Stimulated activated CD8-positive, alpha-beta memory T cell treated with anti-CD3 and anti-CD28 coated beads, Interleukin-15, amount 100 ng/mL, for 48 hours (primary cell): ENCODE data around the gene OR52B6.
"Not testable (repeated sequence)": the region's sequence is repeated elsewhere in the genome, so short reads cannot be mapped to it uniquely, and the experiment has no call there.

ENCODE experiments used
- DNase-seq, 2 donors: peaks; one replicate each; pipeline ENCODE4 v3.0.0-alpha.2; 2020; ENCODE audit warnings: low read depth in 2 of 2

OR52B6 gene, protein sequence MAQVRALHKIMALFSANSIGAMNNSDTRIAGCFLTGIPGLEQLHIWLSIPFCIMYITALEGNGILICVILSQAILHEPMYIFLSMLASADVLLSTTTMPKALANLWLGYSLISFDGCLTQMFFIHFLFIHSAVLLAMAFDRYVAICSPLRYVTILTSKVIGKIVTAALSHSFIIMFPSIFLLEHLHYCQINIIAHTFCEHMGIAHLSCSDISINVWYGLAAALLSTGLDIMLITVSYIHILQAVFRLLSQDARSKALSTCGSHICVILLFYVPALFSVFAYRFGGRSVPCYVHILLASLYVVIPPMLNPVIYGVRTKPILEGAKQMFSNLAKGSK

DNA sequence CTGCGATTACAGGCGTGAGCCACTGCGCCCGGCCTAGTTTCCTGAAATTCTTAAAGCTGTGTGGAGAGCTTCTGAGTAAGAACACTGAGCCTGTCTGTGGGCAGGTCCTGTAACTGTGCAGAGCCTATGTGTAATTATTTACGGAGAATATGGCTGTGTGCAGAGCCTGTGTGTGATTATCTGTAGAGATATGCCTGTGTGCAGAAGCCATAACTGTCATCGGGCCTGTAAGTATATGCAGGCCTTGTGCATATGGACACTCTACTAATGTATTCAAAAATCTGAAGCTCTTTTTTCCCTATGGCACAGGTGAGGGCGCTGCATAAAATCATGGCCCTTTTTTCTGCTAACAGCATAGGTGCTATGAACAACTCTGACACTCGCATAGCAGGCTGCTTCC, at the start of gene OR52B6:
Gene OR52B6, plus strand, starts transcription at position 301 of the 400 bp plus-strand sequence. Its CDS starts 0 bp downstream, at position 301.
- DNase-seq = no peak

DNA sequence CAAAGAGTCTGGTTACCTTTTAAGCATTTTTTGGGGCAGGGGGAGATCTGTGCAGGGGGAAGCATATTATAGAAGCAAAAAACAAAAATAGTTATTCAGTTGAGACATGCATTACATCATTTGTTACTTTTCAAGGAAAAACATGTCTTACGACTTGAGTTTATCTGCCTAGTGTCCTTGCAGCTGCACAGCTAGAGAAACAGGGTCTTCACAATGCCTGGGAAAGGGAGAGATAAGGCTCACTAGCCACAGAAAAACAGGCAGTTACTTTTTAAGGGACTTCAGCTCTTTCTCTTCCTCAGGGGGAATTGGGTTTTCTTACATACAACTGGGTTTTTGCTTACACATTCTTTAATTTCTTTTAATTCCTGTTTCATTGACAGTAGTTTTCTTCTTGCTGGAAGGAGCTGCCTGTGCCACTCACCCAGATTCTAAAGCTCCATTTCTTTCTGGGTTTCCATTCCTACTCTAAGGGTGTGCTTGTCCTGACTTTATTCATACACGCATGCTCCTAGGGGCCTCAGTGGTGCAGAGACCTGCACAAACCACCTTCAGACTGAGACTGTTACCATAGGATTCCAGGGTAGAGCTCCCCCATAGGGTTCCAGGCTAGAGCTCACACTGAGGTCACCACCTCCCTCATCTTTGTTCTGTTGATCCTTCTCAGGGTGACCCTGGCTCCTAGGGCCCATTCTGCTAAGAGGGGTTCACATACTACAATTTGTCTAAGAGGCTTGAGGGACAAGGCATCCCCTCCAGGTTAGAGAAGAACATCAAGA, 49.4 kb upstream of the OR52B6 start:
- no peak for DNase-seq

DNA sequence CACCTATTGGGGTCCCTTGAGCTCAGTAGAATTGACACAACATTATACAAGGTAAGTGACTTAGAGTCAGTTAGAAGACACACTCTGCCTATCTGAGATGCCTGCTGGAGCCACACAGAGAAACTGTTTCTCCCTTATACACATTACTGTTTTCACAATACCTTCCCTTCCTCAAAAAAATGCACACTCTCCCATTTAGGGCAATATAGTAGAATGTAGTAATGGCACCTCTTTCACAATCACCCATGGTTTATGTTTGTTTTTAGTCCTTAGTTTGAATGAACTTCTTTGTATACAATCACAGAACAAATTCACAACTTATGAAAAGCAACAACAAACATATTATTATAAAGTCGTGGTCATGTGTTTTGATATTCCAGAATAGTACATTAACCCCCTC, 46.6 kb upstream of the OR52B6 start:
- DNase-seq = no peak

DNA sequence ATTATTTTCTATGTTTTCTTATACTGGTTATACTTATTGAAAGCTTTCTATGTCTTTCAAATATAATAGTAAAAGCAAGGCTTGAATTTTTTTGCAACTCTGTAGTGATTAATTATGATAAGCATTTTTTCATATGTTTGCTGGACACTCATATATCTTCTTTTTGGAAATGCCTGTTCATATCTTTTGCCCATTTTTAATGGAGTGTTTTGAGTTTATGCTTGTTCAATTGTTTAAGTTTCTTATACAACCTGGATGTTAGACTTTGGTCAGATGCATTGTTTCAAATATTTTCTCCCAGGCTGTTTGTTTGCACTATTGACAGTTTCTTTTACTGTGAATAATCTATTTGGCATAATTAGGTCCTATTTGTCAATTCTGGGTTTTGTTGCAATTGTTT, 44.2 kb upstream of the OR52B6 start:
- no peak for DNase-seq

DNA sequence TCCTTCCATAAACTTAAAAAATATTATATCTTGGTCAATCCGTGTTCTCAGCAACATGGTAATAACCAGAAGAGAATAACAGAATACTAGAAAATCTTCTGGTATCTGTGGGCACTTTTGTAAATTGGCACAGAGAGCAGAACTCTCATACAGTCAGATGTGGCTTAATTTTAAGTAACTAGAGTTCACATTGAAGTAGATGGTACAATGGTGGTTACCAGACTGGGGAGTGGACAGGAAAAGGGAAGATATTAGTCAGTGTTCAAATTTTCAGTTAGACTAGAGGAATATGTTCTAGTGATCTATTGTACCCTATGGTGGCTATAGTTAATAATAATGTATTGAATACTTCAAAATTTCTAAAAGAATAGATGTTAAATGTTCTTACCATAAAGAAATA, 39.2 kb upstream of the OR52B6 start:
- DNase-seq = no peak

DNA sequence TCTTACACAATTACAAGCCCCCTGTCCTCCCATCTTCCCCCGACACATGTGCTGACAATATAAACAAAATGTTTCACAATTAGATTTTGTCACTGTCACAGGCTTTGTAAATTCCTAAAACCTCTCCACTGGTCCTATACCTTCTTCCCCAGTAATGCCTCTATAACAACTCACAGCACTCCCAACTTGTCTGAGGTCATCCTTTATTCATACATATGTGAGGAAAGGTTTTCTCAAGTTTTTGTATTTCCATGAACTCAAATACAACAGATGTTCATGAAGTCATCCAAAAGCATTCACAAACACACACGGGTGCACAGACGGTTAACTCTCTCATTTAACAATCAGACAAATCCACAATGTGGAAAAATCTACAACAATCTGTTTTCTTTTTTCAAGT, 34.2 kb upstream of the OR52B6 start:
- DNase-seq = no peak

DNA sequence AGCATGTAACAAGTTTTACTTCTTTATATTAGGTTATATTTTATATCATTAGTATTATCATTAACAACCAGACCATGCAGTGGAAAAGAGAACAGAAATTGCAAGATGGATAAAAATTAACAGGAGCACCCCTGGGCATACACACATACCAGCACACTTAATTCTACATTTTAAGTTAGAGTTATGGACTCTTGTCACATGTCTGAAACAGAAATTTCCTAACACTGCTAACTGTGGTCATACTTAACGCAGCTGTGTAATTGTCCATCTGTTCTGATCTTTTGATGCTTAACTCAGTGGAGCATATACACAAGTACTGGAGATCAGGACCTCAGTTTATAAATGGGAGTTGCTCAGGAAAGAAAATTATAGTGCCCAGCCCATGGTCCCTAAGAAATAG, 32.7 kb upstream of the OR52B6 start:
- no peak for DNase-seq

DNA sequence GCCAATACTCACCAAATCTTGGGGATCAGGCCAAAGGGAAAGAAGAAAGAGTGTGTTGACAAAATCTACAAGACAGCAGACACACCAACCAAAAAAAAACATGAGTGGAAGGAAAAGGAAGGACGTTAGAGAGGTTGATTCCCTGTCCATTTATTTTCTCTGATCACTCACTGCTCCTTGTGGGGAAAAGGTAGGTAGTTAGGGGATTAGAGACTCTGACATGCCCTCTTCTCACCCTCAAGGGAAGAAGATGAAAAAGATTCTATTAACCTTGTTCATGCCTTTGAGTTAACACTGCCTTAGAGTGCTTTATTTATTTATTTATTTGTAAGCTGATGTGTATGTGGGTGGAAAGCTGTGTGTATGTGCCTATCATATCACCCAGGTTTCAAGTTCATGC, 32.2 kb upstream of the OR52B6 start, which contains the start of gene OR52H1:
Gene OR52H1, minus strand, starts transcription at position 101 of the 400 bp plus-strand sequence. CDS start 3,035 bp downstream, outside the sequence.
- no peak for DNase-seq

DNA sequence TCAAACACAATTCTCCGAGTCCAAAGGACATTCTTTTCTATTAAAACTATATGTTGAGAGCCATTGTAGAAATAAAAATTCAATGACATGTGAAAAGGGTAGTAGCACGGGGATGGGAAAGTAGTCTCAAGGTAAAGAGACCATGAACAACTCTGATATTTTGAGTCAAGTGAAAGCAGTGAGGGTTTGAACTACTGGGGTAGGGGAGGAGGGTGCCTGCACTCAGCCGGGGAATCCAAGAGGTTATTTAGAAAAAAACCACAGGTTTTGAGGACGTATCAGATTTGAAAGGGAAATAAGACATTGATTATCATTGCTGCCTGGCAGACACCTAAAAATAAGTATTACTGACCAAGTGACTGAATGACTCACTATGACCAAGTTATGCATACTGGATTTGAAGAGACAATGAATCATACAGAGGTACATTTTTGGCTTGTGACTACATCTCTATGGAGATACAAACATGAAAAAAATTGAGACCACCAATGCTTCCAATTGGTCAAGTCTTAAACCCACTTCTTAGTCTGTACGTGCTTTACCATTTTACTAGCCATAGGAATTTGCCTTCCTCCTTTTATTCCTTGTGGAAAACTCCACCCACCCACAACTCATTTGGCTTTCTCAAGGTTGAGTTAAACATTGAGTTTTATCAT, 30.1 kb upstream of the OR52B6 start:
- DNase-seq = no peak

DNA sequence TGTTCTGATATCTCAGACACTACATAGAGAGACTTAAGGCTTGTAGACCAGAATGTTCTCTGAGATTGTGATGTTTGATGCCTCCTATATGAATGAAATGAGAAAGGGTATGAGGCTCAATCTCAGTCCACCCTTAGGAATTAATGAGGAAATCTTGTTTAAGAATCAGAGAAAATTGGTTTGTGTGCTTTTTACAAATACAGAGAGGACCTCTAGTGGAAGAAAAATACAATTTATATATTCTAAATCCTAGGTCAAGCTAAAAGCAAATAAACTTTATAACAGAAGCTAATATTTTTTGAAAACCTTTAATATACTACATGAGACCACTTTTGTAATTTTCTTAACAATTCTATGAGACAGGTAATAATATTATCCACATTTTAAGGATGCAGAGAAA, 27.3 kb upstream of the OR52B6 start:
- DNase-seq = no peak

DNA sequence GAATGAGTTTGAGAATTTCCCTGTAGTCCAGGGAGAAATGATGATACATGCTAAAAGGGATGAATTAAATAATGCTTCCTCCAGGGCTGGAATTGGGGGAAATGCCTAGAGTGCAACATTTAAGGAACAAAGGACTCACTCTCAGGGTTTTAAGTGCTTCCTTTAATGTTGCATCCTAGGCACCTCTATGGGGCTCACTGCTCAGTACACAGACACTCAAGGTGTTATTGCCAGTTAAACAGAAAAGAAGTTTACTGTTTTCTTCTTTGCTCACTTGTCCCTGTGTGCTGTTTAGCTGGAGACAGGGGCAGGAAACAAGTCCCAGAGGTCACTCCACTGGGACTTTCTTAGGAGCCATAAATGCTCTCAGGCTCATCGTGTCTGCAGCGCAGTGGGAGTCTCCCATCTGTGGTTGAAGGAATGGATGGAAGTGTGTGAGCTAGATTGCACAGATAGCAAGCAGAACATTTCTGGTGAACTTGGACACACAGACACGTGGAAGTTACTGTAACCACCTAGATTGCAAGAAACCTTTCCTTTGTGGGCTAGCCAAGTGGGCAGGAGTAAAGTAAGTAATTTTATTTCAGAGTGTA, 24.0 kb upstream of the OR52B6 start:
- DNase-seq = no peak

DNA sequence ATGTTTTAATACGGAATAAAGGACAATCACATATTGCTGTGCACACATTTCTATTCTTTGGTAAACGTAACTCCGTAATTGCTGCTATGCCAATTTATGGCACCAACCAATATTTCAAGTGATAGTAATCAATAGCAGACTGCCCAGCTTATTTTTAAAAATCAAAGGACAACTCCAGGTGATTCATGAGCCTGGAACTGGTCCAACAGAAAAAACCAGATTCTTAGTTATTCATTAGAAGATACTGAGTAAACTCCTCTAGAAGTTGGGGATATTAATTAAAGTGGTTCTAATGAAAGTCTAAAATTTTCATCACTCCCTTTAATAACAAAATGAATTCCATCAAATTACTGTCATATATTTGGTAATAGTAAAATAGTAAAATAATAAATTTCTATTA, 22.9 kb upstream of the OR52B6 start:
- DNase-seq = no peak

DNA sequence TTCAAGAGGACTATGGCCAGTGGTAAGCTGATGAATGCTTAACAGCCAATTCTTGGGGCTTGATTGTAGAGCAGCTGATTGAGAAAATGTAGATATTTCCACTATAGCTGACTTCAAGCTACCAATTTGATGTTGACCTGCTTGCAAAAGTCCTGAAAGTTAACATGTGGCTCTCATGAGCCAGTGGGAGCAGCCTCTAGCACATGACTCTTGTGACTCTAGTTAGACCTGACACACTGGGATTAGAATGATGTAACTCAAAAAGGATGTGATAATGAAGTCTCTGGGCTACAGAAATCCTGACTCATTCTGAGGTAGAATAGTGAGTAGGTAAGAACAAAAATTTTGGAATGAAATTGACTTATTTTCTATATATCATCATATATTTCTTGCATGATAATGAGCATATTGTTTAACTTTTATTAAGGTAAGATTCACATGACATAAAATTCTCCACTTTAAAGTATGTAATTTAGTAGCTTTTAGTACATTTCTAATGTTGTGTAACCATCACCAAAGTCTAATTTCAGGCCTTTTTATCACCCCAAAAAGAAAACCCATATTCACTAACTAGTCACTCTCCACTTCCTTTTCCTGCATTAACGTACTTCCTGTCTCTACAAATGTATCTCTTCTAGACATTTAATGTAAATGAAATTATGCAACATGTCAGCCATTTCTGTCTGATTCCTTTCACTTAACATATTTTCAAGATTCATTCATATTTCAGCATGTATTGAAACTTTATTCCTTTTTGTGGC, 16.2 kb upstream of the OR52B6 start:
- no peak for DNase-seq

DNA sequence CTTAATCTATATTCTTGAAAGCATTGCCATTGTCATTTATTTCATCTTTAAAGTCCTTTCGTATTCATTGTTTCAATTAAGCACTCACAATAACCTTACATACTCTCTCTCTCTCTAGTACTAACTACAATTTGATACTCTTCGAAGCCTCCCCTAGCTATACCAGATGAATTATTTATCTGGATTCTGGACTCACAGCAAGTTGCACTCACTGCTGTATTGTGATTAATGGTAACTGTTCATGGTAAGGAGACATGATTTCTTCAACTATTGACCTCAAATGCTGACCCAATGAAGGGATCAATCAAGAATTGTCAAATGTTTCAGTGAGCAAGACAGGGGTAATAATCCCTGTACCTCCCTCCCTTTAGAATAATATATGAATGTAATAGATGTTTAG, 6.0 kb upstream of the OR52B6 start:
- no peak for DNase-seq

DNA sequence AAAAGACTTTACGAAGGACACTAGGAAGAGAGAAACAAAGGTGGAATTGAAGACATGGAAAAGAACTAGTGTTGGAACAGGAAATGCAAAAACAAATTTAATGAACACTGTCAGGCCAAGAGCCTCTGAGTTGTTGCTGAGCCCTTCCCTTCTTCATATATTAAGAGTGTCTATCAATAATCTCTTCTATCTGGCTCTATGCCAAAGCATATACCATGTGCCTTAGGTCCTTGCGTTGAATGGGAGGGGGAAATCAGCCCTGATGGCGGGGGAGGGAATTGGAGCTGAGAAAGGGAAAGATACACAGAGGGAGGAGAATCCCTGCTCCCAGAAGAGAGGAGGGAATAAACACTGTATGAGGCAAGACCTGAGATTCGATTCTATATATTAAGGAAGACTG, 5.5 kb upstream of the OR52B6 start:
- DNase-seq = no peak

DNA sequence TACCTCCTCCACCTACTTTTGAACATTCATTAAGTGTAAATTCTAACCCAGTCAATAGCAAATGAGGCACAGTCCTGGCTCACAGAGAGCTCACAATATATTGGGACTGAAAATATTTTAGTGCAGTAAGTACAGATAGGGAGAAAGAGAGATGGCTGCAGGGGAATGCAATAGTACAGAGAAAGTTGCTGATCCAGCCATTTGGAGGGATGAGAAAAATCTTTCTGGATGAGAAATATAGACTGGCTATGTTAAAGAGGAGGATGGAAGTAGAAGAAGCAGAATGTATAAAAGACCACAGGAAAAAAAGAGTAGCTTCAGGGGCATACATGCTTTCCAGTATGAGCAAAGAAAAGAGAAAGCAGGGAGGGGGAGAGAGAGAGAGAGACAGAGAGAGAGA, 3.6 kb upstream of the OR52B6 start:
- no peak for DNase-seq

DNA sequence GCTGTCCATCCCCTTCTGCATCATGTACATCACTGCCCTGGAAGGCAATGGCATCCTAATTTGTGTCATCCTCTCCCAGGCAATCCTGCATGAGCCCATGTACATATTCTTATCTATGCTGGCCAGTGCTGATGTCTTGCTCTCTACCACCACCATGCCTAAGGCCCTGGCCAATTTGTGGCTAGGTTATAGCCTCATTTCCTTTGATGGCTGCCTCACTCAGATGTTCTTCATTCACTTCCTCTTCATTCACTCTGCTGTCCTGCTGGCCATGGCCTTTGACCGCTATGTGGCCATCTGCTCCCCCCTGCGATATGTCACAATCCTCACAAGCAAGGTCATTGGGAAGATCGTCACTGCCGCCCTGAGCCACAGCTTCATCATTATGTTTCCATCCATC, 337 bp downstream of the OR52B6 start:
- DNase-seq = no peak

DNA sequence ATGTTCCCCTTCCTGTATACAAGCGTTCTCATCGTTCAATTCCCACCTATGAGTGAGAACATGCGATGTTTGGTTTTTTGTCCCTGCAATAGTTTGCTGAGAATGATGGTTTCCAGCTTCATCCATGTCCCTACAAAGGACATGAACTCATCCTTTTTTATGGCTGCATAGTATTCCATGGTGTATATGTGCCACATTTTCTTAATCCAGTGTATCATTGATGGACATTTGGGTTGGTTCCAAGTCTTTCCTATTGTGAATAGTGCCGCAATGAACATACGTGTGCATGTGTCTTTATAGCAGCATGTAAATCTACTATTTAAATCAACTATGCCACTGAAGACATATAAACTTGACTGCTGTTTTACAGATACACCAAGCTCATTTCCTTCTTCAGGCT, 3.8 kb downstream of the OR52B6 start:
- DNase-seq = not testable (repeated sequence)

DNA sequence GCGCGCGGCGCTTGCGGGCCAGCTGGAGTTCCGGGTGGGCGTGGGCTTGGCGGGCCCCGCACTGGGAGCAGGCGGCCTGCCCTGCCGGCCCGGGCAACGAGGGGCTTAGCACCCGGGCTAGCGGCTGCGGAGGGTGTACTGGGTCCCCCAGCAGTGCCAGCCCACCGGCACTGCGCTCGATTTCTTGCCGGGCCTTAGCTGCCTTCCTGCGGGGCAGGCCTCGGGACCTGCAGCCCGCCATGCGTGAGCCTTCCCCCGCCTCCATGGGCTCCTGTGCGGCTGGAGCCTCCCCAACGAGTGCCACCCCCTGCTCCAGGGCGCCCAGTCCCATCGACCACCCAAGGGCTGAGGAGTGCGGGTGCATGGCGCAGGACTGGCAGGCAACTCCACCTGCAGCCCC, 9.2 kb downstream of the OR52B6 start:
- not testable (repeated sequence) for DNase-seq

DNA sequence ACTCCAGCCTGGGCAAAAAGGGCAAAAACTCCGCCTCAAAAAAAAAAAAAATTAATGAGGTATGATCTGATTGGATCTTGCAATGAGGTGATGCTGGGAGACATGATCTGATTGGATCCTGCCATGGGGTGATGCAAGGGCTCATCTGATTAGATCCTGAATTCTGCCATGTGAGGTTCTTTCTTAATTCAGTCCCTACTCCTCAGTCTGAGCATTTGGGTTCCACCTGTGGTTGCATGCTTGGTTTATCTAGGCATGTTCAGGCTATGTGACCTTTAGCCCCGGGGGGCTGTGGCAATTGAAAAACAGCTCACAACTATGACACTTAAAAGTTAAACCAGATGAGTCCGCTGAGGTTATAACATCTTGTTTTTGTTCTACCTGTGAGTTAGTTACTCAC, 10.9 kb downstream of the OR52B6 start:
- no peak for DNase-seq

DNA sequence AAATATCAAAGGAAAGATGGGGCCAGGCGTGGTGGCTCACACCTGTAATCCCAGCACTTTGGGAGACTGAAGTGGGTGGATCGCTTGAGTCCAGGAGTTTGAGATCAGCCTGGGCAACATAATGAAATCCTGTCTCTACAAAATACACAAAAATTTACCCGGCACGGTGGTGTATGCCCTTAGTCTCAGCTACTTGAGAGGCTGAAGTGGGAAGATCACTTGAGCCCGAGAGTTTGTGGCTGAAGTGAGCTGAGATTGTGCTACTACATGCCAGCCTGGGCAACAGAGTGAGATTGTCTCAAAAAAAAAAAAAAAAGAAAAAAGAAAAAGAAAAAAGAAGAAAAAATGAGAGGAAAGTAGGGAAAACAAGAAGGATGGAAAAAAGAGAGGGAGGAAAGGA, 11.9 kb downstream of the OR52B6 start:
- DNase-seq = no peak

DNA sequence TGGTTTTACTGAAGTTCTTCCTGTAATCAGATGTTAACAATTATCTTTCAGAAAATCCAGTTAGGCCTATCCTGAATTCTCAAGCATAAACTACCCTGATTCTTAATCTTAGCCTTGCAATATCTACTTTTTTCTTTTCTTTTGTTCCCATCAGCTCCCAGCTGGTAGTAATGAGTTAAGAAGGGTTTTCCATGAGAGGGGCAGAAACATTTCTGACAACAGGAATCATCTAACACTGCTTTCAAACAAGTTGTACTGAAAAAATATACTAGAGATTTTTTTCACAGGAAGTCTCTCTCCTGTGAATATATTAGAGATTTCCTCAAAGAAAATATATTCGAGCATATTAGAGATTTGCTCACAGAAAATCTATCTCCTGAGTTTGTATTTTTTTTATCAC, 12.5 kb downstream of the OR52B6 start:
- DNase-seq = no peak
